ENCODE results near the gene CYP4F22. TPM values are rescaled to one million over a fixed set of nuclear protein-coding genes. Genes with fewer than 3 reads are reported as not detected.

Gene CYP4F22
- total RNA-seq, 1 experiment from 2014 or later = 4.9 TPM

DNA sequence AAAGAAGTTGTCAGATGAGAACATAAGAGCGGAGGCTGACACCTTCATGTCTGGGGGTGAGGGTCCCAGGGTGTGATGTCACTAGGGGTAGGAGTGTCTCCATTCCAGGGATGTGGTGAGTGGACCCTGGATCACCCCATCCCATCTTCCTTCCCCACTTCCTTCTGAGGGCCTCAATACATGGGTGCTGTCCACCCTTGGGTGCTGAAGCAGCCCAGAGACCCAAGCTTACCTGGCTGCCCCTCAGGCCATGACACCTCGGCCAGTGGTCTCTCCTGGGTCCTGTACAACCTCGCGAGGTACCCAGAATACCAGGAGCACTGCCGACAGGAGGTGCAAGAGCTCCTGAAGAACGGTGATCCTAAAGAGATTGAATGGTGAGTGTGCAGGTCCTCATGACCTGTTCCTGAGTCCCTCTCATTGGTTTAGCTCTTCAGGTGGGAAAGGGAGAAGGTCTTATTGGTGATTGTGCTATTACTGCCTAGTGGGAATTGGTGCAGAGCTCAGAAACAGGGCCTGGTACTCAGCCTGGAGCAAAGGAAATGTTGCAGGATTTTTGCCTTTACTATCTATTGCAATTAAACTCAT, 69.0 kb downstream of the CYP4F22 start:
- POLR2A ChIA-PET = no interaction called here
- Histone ChIP-seq H3K27me3 (ENCODE audit: insufficient read depth, low read length) (peaks cover 13% of the 10 kb centered on the region; the same call in 1 of the 2 replicates), H3K36me3 (ENCODE audit: control insufficient read depth in 1 of 2, insufficient read depth in 2 of 2, low read length in 2 of 2) (no peaks in the 10 kb centered on the region), H3K9ac (ENCODE audit: low read length) (no peak overlapping the region), H3K9me3 (ENCODE audit: control insufficient read depth in 1 of 2, insufficient read depth in 1 of 2, low read depth in 1 of 2, low read length in 2 of 2) (no peaks in the 10 kb centered on the region), H3K4me2 (ENCODE audit: low read length) (no peak overlapping the region), H3K79me2 (ENCODE audit: insufficient read depth, low read length) (no peaks in the 10 kb centered on the region), H2AFZ (ENCODE audit: low read depth, low read length, poor library complexity, severe bottlenecking) (no peak overlapping the region), H3K4me1 (ENCODE audit: control insufficient read depth in 1 of 2, insufficient read depth in 2 of 2, low read length in 2 of 2) (no peaks in the 10 kb centered on the region), H3K27ac (ENCODE audit: low read depth, low read length) (no peak overlapping the region), H3K9me2 (ENCODE audit: insufficient read depth) (no peaks in the 10 kb centered on the region), H4K20me1 (ENCODE audit: insufficient read depth) (no peaks in the 10 kb centered on the region), H3K4me3 (replicated peaks in 1 of 2; ENCODE audit: low read depth in 1 of 2, low read length in 2 of 2) (no peak overlapping the region)
- RAD21 ChIA-PET (ENCODE audit: low non-redundant PET in 1 of 2, low total read pairs in 2 of 2, uncharacterized antibody in 2 of 2, unreplicated experiment in 2 of 2) = no interaction called here
- intact Hi-C loops (cut with micrococcal nuclease) = no loop called here
- ATAC-seq (no peak), DNase-seq (ENCODE audit: low read depth, low spot score) (no peak)
- TF ChIP-seq EZH2 (IDR thresholded peaks at IDR 0.05) = no peak
- no peak for TF ChIP-seq EGR1 (IDR thresholded peaks at IDR 0.05; ENCODE audit: low read depth)
- no peak for TF ChIP-seq YY1 (IDR thresholded peaks at IDR 0.05; ENCODE audit: extremely low read depth, insufficient replicate concordance, low read depth, low read length)
- TF ChIP-seq CBX3 (IDR thresholded peaks at IDR 0.05; ENCODE audit: low read depth) = no peak
- TF ChIP-seq RAD21 (IDR thresholded peaks at IDR 0.05; ENCODE audit: low read depth) = no peak
- TF ChIP-seq, protein P1, sequence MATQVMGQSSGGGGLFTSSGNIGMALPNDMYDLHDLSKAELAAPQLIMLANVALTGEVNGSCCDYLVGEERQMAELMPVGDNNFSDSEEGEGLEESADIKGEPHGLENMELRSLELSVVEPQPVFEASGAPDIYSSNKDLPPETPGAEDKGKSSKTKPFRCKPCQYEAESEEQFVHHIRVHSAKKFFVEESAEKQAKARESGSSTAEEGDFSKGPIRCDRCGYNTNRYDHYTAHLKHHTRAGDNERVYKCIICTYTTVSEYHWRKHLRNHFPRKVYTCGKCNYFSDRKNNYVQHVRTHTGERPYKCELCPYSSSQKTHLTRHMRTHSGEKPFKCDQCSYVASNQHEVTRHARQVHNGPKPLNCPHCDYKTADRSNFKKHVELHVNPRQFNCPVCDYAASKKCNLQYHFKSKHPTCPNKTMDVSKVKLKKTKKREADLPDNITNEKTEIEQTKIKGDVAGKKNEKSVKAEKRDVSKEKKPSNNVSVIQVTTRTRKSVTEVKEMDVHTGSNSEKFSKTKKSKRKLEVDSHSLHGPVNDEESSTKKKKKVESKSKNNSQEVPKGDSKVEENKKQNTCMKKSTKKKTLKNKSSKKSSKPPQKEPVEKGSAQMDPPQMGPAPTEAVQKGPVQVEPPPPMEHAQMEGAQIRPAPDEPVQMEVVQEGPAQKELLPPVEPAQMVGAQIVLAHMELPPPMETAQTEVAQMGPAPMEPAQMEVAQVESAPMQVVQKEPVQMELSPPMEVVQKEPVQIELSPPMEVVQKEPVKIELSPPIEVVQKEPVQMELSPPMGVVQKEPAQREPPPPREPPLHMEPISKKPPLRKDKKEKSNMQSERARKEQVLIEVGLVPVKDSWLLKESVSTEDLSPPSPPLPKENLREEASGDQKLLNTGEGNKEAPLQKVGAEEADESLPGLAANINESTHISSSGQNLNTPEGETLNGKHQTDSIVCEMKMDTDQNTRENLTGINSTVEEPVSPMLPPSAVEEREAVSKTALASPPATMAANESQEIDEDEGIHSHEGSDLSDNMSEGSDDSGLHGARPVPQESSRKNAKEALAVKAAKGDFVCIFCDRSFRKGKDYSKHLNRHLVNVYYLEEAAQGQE (IDR thresholded peaks at IDR 0.05; ENCODE audit: low read depth) = peak; percentile 65
- CTCF ChIA-PET = no interaction called here
- BruUV-seq (replicated peaks) = no TSS peak

Data from HCT116 (cell line).